COLO668 (cell line): ENCODE results near the gene DDX25.
A peak's percentile ranks its signal among the peaks of the same experiment; 100 is the strongest.
"Not testable (repeated sequence)": the region's sequence is repeated elsewhere in the genome, so short reads cannot be mapped to it uniquely, and the experiment has no call there.

Experiments used
- DNase-seq: peaks from one replicate; lab custom pipeline; 2025; ENCODE audit not compliant: unreplicated experiment; lab: John Stamatoyannopoulos, UW

DDX25 gene

DNA sequence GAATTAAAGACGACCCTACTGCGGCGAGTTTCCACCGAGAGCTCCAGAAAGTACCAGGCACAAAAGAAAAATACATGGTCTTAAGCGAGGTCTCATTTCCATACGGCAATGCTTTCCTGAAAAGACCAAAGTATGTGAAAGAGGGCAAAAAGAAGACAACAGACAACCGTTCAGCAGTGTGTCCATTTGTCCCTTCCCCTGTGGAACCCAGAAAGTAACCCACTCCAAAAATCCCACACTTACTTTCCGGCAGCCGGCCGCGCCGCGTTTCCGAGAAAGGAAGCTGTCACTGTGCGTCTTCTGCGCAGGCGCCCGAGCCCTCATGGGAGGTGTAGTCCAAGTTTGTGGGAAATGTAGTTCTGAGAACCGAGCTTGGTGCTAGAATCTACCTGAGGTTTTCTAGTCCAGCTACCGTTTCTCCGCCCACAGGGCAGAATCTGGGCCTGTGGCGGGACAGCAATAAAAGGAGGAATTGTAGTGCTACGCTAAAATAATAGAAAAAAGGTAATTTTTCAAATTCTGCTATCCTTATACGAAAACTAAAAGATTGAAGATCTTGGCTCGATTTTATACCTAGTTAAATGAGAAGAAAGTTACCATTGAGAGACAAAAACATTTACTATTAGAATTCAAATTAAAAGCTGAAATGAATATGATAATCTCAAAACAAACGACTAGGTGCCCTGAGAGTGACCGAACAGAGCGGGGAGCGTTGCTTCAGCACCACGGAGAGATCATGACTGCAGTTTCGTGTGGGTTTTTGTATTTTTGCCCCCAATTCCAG, 1.2 kb upstream of the DDX25 start, which contains the start of gene PUS3:
PUS3 (minus strand) TSS at position 280 of the 784 bp plus-strand sequence. CDS start 6,922 bp downstream, outside the sequence.
- peak; percentile 95 for DNase-seq

DNA sequence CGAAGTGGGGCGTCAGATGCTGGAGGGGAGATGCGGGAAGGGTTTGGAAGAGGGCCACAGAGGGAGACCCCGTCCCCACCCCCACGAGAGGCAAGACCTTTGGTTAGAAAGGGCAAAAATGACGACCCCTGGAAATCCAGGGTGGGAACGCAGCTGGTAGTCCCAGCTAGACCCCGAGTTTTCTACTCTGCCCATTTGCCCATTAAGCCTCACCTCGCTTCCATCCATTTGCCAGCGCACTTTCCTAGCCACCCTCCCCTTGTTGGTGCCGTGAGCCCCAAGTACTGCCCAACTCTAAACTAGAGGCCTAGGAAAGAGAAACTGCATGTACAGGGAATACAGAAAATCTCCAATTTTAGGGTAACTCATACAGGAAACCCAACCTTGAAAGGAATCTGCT, 370 bp downstream of the DDX25 start:
- DNase-seq: no peak

DNA sequence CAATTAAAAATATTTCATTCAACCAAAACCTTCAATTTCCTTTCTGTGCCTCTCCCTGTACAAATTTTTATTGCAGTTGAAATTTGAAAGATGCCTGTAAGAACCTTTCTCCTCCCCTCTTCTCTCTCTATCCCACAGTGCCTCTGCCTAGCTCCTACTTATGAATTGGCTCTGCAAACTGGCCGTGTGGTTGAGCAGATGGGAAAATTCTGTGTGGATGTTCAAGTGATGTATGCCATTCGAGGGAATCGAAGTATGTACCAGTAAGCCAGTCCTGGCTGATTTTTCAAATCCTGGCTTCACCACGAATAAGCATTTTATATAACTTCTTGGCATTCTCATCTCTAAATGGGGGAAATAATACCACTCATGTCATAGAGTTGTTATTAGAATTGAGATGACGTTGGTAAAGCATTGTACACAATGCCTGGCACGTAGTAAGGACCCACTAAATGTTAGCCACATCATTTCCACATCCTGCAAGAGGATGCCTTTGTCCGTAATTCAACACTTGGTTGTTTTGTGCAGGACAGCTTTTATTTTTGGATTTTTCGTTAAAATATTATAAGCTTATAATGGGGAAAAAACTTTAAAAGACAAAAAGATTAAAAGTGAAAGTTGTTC, 6.0 kb downstream of the DDX25 start:
- no peak for DNase-seq

DNA sequence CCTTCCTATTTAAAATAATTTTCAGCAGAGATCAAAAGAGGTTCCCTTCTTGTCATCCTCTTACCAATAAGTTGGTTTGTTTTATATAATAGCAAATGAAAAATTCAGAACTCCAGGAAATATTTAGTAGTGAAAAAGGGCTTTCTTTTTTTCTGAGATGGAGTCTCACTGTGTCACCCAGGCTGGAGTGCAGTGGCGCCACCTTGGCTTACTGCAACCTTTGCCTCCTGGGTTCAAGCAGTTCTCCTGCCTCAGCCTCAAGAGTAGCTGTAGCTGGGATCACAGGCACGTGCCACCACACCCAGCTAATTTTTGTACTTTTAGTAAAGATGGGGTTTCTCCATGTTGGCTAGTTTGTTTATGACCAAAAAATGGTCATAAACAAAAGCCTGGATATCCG, 10.3 kb downstream of the DDX25 start:
- not testable (repeated sequence) for DNase-seq

DNA sequence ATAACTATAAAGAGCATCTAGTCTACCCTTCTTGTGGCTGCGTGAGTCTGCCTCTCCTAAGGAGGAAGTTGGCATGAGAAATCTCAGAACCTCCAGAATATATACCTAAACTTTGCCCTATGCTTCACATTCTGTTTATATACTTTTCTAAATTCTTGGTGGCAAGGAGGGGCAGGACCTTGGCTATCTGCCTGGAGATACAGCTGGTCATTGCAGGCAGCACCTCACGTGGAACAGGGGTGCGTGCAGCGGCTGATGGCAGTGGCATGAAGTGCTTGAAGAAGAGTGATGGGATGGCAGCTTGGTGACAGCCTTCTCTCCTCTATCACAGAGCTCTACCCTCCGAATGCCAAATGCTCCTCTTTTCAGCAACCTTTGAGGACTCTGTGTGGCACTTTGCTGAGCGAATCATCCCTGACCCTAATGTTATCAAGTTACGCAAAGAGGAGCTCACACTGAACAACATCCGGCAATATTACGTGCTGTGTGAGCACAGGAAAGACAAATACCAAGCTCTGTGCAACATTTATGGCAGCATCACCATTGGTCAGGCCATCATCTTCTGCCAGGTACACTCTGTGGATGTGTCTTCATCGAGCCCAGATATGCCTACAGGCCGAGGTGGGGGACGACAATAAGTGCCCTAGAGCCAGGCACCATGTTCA, 12.5 kb downstream of the DDX25 start:
- DNase-seq: no peak

DNA sequence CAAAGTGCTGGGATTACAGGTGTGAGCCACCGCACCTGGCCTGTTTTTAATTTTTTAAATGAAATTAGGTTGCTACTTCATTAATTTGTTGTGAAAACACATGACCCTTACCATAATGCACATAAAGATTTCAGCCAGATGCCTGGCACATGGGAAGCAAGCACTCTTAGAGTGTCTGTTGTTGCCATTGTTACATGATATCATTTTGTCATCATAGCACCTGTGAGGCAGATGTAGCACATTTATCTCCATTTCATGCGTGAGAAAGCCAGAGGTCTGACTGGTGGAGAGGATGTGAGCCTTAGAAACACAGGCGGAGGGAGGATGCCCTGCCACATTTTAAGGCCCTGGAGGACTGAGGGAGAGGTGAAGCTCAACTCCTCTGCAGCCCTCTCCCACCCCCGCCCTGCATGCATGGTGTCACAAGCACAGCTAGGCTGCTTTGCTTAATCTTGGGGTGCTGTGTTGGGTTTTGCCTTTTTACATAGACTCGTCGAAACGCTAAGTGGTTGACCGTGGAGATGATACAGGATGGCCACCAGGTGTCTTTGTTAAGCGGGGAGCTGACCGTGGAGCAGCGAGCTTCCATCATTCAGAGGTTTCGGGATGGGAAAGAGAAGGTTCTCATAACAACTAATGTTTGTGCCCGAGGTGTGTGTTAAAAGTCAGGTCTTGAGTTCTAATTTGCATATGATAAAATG, 14.0 kb downstream of the DDX25 start:
- DNase-seq: no peak

DNA sequence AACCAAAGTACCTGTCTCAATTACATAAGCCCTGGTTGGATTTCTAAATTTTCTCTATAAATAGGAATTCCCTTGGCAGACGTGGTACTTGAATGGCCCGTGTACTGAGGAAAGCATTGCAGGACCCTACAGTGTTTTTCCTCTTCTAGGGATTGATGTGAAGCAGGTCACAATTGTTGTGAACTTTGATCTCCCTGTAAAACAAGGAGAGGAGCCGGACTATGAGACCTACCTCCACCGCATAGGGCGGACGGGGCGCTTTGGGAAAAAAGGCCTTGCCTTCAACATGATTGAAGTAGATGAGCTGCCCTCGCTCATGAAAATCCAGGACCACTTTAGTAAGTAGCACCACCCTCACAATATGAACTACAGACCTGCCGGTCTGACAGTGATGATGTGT, 16.7 kb downstream of the DDX25 start:
- DNase-seq: no peak

DNA sequence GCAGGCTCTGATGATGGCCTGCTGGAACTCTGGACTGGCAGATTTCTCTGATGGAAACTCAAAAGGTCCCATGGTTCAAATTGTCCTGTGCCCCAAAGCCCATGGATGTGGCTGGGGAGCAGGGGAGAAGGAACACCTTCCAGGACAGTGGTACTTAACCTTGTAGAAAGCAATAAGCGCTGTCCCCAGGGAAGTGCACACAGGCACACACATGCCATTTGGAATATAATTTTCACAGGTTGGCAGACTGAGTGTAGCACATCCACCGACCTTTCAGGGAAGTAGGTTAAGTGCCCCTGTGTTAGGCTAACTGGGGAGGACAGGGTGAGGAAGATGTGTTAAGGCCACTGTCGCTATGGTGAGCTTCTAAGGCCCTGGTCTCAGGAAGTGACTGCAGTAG, 17.8 kb downstream of the DDX25 start:
- no peak for DNase-seq

DNA sequence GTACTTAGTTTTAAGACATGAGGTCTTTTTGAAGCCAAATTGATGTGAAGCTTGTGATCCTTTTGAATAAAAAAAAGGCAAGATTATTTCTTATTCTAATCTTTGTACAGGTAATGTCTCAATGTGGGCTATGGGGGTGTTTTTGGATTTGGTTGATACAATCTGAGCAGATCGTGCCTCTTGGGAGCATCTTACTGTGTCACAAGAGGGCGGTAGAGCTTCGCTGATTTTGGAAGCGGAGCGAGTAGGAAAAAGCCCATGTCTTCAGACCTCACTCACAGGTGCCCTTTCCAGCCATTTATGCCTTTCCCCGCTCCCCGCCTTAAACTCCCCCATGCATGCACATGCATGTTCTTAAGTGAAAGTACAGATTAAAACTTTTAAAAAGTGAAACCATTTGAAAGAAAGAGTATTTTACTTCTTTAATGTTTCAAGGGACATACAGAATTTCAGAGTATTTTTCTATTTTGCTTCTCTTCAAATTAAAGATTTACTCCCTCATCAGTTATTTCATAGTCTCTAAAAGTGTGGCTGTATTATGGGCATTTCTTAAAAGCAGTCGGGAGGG, 18.8 kb downstream of the DDX25 start:
- DNase-seq: peak; percentile 70

DNA sequence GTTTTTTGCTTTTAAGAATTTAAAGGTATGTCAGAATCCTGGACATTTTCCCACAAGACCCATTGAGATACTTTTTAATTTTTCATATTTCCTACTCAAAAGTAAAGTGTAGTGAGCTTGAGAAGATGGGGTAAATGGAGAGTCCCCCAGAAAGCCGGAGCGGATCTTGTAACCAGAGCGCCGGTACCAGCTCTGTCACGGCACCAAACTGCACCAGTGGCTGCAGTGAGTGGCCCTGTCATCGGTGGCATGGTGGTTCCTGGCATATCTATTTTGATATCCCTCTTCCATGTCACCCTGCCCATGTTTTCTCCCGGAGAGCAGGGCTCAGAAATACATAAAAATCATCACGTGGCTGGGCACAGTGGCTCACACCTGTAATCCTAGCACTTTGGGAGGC, 19.3 kb downstream of the DDX25 start:
- DNase-seq: no peak

DNA sequence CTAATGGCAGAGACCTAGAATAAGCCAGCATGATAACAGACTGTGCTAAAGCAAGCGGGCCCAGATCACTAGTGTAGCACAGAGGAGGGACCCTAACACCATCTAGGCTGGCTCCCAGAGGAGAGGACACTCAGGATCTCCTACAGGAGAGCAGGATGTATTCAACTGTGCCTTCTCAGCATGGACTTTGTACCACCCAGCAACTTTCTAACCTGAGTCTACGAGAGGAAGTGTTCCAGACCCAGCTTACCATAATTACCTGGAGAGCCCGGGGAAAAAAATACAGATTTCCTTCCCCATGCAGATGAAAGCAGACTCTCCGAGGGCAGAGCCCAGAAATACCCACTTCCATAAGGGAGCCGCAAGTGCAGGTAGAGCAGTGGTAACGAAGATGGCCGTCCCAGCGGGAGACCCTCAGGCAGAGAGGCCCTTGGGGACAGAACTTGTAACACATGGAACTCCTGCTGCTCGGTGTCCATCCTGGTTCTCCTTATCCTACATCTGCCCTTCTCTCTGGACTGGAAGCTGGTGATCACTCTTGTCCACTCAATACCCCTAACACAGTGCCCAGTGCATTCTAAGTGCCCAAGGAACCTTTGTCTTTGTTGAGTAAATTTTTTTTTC, 20.2 kb downstream of the DDX25 start:
- no peak for DNase-seq

DNA sequence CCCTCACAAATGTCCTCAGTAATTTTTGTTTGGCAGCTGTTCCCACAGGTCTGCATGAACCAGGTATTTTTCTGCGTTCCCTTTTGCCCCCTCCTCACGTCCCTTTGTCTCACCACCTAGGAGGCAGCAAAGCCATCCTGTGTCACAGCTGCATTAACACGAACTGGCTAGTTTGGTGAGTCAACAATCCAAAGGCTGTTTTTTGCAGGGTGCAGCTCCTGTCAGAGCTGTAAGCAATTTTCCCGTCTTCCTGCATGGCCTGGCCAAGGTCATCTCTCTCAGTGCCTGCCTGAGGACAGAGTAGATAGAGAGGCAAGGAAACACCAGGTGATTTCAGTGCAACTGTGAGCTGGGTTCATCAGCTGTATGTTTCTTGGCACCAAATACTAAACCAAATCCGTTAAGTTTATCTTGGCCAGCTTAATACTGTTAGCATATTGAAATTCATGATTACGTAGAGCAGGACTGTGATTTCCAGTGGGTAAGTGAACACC, 21.0 kb downstream of the DDX25 start:
- no peak for DNase-seq

DNA sequence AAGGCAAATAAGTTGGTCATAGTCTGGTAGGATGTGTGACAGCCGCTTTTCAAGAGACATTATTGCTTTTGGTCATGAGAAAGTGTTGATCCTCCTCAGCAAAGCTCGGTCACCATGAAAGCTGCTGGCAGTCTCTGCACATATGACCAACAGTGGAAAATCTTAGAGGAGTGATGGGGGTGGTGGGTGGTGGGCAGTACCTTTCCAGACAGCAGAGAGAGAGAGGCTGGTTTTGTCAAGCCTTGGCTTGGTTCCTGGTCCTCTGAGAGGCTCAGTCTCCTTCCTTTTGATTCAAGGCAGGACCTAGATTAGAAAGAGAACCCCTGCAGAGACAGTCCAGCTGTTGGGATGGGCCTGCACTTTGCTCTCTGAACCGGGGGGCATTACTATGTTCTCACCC, 21.5 kb downstream of the DDX25 start:
- DNase-seq: no peak

DNA sequence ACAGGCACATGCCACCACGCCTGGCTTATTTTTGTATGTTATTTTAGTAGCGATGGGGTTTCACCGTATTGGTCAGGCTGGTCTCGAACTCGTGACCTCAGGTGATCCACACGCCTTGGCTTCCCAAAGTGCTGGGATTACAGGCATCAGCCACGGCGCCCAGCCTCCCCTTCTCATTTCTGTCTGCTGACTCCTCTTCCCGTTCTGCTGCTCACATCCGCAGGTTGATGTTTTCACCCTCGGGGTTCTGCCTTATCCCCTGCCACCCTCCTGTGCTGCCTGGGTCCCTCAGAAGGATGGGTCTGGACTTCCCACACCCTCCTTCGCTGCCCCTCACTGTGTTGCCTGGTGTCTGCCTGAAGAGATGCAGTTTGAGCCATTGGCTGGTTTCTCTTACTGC, 22.4 kb downstream of the DDX25 start:
- DNase-seq: no peak

DNA sequence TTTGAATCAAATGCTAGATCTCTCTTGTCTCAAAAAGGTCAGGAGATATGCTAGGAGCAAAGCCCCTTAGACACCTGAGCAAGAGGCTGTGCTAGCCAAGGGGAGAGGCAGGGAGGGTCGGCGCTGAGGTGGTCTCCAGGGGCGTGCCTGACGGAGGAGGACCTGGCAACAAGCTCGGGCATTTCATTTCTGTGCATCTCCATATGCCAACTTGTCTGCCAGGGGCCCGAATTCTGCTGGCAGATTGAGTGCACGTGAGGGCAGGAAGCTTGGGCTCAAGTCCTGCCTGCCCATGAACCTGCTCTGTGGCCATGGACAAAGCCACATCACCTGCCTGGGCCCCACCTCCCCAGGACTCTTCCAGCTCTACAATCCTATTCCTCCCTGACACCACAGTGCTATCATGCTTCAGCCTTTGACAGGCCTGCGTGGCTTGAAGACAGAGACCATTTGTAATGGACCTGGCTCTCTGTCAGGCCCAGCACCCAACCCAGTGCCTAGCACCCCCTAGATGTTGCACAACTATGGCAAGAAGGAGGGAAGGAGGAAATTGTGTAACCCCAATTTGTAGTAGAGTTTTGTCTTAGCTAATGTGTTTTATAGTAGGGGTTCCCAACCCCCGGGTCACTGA, 25.3 kb downstream of the DDX25 start:
- DNase-seq: no peak

DNA sequence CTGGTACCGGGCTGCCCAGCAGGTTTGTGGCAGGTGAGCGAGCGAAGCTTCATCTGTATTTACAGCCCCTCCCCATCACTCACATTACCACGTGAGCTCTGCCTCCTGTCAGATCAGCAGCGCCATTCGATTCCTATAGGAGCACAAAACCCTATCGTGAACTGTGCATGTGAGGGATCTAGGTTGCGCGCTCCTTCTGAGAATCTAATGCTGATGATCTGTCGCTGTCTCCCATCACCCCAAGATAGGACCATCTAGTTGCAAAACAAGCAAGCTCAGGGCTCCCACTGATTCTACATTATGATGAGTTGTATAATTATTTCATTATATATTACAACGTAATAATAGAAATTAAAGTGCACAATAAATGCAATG, 25.8 kb downstream of the DDX25 start:
- no peak for DNase-seq

DNA sequence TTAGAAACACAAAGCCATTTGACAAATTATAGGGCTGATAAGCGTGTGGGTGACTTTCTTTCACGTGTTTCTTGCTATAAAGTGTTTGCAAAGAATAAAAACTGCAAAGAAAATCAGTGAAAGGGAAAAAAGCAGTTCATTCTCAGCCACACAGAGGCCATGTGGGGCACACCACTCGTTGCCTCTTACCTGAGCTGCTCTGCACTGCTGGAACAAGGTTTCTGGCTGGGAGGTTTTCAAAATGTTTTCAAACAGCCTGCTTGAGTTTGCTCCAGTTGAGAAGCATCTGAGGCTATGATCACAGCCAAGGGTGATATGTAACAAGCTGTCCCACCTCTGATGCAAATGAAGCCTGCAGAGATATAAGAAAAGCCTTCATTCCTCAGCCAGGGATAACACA, 26.8 kb downstream of the DDX25 start:
- DNase-seq: no peak

DNA sequence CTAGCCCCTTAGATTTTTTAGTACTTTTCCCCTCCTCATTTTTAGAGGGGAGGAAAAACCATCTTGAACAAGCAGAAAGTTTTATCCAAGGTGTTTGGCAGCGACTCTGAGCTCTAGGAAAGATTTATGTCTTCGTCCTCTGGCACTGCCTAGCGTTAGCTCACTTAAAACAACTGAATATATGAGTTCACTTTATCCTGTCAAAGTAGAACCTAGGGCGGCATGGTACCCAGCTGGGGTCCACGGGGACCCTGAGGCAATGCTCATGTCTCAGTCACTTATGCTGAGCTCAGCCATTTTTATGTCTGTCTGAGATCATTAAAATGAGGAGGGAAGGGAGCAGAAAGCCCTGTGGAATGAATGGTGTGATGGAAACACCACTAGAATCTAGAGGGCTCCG, 27.4 kb downstream of the DDX25 start:
- DNase-seq: no peak

DNA sequence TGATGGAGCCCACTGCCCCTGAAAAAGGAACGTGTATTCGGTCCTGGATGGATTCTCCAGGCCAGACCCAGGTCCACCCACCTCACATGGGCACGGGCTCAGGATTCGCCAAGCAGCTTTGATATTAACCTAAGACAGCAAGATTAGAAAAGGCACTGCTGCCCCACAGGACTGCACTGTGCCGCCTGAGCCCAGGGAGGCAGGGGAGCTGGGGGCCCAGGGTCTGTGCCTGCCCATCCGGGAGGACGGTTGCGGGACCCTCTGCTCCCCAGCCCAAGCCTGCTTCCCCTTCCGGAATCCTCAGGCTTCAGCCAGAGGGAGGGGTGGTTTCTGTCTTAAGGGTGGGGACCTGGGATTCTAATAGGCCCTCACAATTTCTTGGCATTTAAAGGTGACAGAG, 28.0 kb downstream of the DDX25 start:
- no peak for DNase-seq
